ENCODE measurements around the gene CNTLN. TPM values are rescaled to one million over a fixed set of nuclear protein-coding genes. Genes with fewer than 3 reads are reported as not detected.
"Not testable (repeated sequence)": the region's sequence is repeated elsewhere in the genome, so short reads cannot be mapped to it uniquely, and the experiment has no call there.

Gene CNTLN
- total RNA-seq, 1 experiment from 2014 or later: 7.8 TPM

DNA sequence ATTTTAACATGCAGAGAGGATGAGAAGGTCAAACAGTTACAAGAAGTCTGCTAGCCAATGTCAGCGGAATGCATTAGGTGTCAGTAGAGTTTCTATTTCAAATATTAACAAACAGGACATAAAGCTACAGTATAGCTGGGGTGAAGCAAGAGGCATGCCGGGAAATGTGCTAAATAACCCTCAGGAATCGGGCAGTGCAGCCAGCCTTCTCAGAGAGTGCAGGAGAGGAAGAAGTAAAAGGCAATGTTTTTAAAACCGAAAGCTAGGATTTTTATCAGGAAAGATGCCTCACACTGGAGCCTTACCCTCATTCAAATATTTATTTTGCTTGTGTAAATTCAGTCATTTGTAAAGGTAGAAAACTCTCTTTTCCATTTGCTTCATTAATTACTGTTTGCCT is 384.9 kb downstream of the CNTLN start:
- DNase-seq: no peak
- Histone ChIP-seq H3K4me1 (no peaks in the 10 kb centered on the region), H3K27me3 (replicated peaks; ENCODE audit: control insufficient read depth, insufficient read depth, low read length) (no peaks in the 10 kb centered on the region), H3K9me3 (no peaks in the 10 kb centered on the region), H3K4me3 (ENCODE audit: low read depth, low read length) (no peak overlapping the region), H3K36me3 (ENCODE audit: control insufficient read depth, insufficient read depth, low read length) (no peaks in the 10 kb centered on the region)
- no peaks in the 10 kb centered on the region for H3K9me3 Mint-ChIP-seq (ENCODE audit: unreplicated experiment)
- no peaks in the 10 kb centered on the region for H3K27me3 Mint-ChIP-seq (ENCODE audit: insufficient read depth, unreplicated experiment)
- H3K36me3 Mint-ChIP-seq (ENCODE audit: insufficient read depth, unreplicated experiment): no peaks in the 10 kb centered on the region
- H3K27ac Mint-ChIP-seq (ENCODE audit: unreplicated experiment): no peak overlapping the region
- intact Hi-C loops (cut with micrococcal nuclease; ENCODE audit: unreplicated experiment): no loop called here
- H3K4me1 Mint-ChIP-seq (ENCODE audit: low read depth, unreplicated experiment): no peaks in the 10 kb centered on the region
- peak overlapping the region; percentile 57 for H3K4me3 Mint-ChIP-seq (ENCODE audit: unreplicated experiment)
- TF ChIP-seq, protein P1, sequence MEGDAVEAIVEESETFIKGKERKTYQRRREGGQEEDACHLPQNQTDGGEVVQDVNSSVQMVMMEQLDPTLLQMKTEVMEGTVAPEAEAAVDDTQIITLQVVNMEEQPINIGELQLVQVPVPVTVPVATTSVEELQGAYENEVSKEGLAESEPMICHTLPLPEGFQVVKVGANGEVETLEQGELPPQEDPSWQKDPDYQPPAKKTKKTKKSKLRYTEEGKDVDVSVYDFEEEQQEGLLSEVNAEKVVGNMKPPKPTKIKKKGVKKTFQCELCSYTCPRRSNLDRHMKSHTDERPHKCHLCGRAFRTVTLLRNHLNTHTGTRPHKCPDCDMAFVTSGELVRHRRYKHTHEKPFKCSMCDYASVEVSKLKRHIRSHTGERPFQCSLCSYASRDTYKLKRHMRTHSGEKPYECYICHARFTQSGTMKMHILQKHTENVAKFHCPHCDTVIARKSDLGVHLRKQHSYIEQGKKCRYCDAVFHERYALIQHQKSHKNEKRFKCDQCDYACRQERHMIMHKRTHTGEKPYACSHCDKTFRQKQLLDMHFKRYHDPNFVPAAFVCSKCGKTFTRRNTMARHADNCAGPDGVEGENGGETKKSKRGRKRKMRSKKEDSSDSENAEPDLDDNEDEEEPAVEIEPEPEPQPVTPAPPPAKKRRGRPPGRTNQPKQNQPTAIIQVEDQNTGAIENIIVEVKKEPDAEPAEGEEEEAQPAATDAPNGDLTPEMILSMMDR (IDR thresholded peaks at IDR 0.05; ENCODE audit: insufficient read depth in 1 of 2, low read depth in 1 of 2, low read length in 1 of 2, severe bottlenecking in 1 of 2, unreplicated experiment in 1 of 2): no peak
- POLR2A ChIA-PET: no interaction called here
- CTCF ChIA-PET: interaction anchor here (0.7 kb wide), 1 partner anchor 281 kb away, joined by 5 read pairs; no protein-coding TSS in a partner anchor
- no TSS peak for BruUV-seq (replicated peaks)

DNA sequence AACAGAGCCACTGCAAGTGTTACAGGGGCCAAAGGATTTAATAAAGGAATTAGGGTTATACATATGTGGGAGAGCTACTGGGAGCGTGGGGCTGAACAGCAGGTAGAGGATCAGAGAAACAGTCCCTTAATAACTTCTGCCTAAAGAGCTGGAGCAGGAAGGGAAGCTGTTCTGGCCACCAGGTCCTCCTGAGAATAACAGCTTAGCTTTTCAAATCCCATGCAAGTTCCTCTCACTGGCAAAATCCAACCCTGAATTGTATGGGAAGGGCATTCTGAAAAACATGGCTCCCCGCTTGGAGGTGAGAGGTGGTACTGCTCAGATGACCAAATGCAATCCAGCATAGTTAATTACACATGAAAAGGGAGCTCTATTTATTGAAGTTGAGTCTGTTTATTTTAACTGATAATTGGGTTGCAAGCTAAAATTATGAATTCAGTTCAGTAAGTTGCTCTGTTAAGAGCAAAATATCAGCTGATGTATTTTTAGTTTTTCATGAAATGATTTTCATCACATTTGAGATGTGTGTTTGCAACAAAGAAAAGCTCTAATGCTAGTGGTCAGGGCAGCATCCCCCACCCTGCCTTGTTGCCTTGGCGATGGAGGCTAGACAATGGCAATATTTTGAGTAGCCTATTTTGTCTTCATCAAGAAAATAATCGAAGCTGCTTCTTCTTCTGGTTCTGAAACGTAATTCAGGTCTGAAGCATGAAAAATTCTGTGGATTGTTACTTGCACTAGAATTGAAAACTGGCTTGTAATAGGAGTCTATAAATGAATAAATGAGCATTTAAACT is 385.6 kb downstream of the CNTLN start:
- no peaks in the 10 kb centered on the region for H3K27me3 ChIP-seq (replicated peaks; ENCODE audit: control insufficient read depth, insufficient read depth, low read length)
- Mint-ChIP-seq H3K9me3 (ENCODE audit: unreplicated experiment) (no peaks in the 10 kb centered on the region), H3K27ac (ENCODE audit: unreplicated experiment) (no peak overlapping the region), H3K27me3 (ENCODE audit: insufficient read depth, unreplicated experiment) (no peaks in the 10 kb centered on the region), H3K4me3 (ENCODE audit: unreplicated experiment) (peak overlapping the region; percentile 57), H3K36me3 (ENCODE audit: insufficient read depth, unreplicated experiment) (no peaks in the 10 kb centered on the region), H3K4me1 (ENCODE audit: low read depth, unreplicated experiment) (no peaks in the 10 kb centered on the region)
- no peak for DNase-seq
- H3K9me3 ChIP-seq: no peaks in the 10 kb centered on the region
- intact Hi-C loops (cut with micrococcal nuclease; ENCODE audit: unreplicated experiment): no loop called here
- POLR2A ChIA-PET: no interaction called here
- no TSS peak for BruUV-seq (replicated peaks)
- CTCF ChIA-PET: no interaction called here
- no peaks in the 10 kb centered on the region for H3K36me3 ChIP-seq (ENCODE audit: control insufficient read depth, insufficient read depth, low read length)
- H3K4me3 ChIP-seq (ENCODE audit: low read depth, low read length): no peak overlapping the region
- TF ChIP-seq, protein P1 (IDR thresholded peaks at IDR 0.05; ENCODE audit: insufficient read depth in 1 of 2, low read depth in 1 of 2, low read length in 1 of 2, severe bottlenecking in 1 of 2, unreplicated experiment in 1 of 2): no peak
- no peaks in the 10 kb centered on the region for H3K4me1 ChIP-seq

DNA sequence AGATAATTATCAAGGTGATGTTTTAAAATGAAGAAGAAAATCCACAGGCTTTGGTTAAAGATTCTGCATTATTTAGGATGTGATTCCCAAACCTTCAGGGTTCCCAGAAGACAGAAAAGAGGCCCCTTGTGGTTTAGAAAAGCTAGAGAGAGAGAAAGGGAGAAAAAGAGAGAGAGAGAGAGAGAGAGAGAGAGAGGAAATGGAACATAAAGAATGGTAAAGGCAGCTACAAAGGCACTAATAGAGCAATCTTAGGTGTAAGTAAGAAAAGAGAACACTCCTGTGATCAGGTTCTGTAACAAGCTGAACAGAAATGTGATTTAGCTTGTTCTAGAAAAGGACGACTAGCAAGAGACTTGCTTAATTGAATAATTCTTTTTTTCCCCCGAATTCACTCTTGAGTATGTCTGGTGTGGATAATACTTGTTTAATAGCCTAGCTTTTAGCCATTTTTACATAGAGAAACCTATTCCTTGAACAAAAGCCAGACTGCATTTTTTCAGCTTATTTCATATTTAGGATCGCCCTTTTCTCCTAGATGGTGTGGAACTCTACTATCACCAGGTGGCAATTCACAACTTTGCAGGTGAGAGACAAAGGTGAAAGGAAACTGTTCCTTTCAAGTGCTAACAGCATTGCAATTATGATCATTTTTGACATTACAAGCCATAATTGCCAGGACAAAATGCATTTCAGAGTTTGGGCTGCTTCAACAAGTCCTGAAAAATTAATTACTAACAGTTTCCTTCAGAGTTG is 386.4 kb downstream of the CNTLN start:
- POLR2A ChIA-PET: no interaction called here
- Mint-ChIP-seq H3K27ac (ENCODE audit: unreplicated experiment) (no peak overlapping the region), H3K4me3 (ENCODE audit: unreplicated experiment) (no peak overlapping the region), H3K27me3 (ENCODE audit: insufficient read depth, unreplicated experiment) (no peaks in the 10 kb centered on the region), H3K9me3 (ENCODE audit: unreplicated experiment) (no peaks in the 10 kb centered on the region), H3K4me1 (ENCODE audit: low read depth, unreplicated experiment) (no peaks in the 10 kb centered on the region), H3K36me3 (ENCODE audit: insufficient read depth, unreplicated experiment) (no peaks in the 10 kb centered on the region)
- Histone ChIP-seq H3K27me3 (replicated peaks; ENCODE audit: control insufficient read depth, insufficient read depth, low read length) (no peaks in the 10 kb centered on the region), H3K9me3 (no peaks in the 10 kb centered on the region), H3K4me1 (no peaks in the 10 kb centered on the region), H3K4me3 (ENCODE audit: low read depth, low read length) (no peak overlapping the region), H3K36me3 (ENCODE audit: control insufficient read depth, insufficient read depth, low read length) (no peaks in the 10 kb centered on the region)
- intact Hi-C loops (cut with micrococcal nuclease; ENCODE audit: unreplicated experiment): no loop called here
- CTCF ChIA-PET: no interaction called here
- BruUV-seq (replicated peaks): no TSS peak
- TF ChIP-seq, protein P1 (IDR thresholded peaks at IDR 0.05; ENCODE audit: insufficient read depth in 1 of 2, low read depth in 1 of 2, low read length in 1 of 2, severe bottlenecking in 1 of 2, unreplicated experiment in 1 of 2): no peak
- DNase-seq: no peak

GRCh38 chr9:17526726-17527125 is 391.9 kb downstream of the CNTLN start:
- H3K4me1 Mint-ChIP-seq (ENCODE audit: low read depth, unreplicated experiment); H3K27me3 ChIP-seq (replicated peaks; ENCODE audit: control insufficient read depth, insufficient read depth, low read length); H3K4me3 Mint-ChIP-seq (ENCODE audit: unreplicated experiment); H3K4me1 ChIP-seq; H3K9me3 ChIP-seq; H3K36me3 ChIP-seq (ENCODE audit: control insufficient read depth, insufficient read depth, low read length); H3K36me3 Mint-ChIP-seq (ENCODE audit: insufficient read depth, unreplicated experiment); H3K9me3 Mint-ChIP-seq (ENCODE audit: unreplicated experiment); DNase-seq; H3K27me3 Mint-ChIP-seq (ENCODE audit: insufficient read depth, unreplicated experiment); H3K4me3 ChIP-seq (ENCODE audit: low read depth, low read length); POLR2A ChIA-PET; H3K27ac Mint-ChIP-seq (ENCODE audit: unreplicated experiment); BruUV-seq (replicated peaks): not testable (repeated sequence)
- CTCF ChIA-PET: interaction anchor here (1.0 kb wide), 1 partner anchor 268 kb away, joined by 3 read pairs; no protein-coding TSS in a partner anchor
- intact Hi-C loops (cut with micrococcal nuclease; ENCODE audit: unreplicated experiment): loop anchor here (5.0 kb wide), 1 partner anchor 686 kb away; no protein-coding TSS in a partner anchor
